IPS-NIHi11 (cell line): ENCODE measurements around the gene TBC1D21.
"Not testable (repeated sequence)": the region's sequence is repeated elsewhere in the genome, so short reads cannot be mapped to it uniquely, and the experiment has no call there.

ENCODE experiments used
- DNase-seq: peaks from one replicate; pipeline ENCODE4 v3.0.0; 2012; ENCODE audit warnings: mixed read lengths, low spot score

The TBC1D21 gene

GRCh38 chr15:73928241-73928579, 54.8 kb downstream of the TBC1D21 start:
- DNase-seq: no peak

GRCh38 chr15:73928971-73929627, 55.7 kb downstream of the TBC1D21 start:
- DNase-seq: no peak

DNA sequence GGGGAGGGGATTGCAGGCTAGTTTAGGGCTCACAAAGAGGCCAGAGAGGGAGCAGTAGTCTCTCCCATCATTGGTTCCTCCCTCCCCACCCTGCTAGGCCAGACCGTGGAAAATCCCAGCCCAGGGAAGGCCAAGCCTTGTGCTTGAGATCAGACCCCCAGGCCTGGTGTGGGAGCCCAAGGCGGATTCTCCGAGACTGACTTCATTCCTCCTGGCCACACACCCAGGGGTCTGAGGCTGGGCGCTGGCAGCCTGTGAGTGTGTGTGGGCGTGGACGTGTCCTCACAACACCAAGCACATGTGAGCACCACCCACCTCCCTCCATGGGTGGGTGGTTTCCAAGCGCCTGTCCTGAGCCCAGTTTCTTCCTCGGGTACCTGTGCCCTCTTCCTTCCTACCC, 57.0 kb downstream of the TBC1D21 start:
- DNase-seq: no peak

DNA sequence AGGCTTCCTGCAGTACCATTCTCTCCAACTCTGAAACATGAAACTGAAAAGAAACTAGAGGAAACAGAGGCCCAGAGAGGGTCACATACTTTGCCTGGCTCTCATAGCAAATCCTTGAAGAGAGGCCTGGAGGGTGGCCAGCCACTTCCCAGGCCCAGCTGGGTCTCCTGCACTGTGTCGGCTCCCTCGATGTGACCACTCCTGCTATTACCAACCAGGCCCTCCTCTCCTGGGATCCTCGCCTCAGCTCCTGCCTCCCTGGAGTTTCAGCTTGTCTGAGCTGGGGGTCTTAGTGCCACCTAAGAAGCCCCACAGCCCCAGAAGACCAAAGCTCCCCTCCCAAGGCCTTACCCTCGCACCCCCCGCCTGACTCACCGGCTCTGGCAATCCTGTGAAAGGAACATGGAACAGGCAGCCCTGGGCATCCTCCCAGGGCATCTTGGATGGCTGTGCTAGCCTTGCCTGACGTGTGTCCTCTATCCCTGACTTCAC, 57.5 kb downstream of the TBC1D21 start:
- DNase-seq: no peak

DNA sequence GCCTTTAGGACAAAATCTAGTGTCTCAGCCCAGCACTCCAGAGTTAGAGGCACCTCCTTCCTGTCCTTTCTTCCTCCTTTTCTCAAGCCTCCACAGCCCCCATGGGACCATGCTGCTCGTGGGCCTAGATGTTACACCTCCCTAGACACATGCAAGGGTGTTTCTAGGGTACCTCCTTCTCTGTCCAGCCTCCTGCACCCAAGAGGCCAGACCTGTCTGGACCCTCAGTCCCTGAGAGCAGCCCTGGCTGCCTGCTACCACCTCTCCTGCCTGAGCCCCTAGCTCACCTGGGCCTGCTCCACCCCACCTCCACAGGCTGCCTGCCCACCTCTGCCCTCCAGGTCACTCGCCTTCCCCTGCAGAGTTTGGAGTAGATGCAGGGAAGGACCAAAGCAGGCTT, 58.1 kb downstream of the TBC1D21 start:
- DNase-seq: no peak

GRCh38 chr15:73932381-73933191, 59.2 kb downstream of the TBC1D21 start:
- no peak for DNase-seq

DNA sequence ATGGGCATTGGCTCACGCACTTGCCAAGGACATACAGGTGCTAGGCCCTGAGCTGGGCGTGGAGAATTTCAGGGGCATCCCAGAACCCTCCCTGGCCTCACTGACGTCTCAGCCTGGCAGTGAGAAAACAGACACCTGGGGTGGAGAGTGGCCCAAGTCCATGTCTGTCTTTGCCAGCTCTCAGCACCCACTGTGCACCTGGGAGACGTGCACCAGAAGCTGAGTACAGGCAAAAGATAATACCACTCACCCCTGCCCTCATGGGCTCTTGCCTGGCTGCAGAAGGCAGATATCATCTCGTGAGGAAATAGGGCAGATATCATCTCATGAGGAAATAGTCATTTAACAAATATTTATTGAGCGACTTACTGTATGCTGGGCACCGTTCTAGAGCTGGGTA, 60.9 kb downstream of the TBC1D21 start:
- no peak for DNase-seq

DNA sequence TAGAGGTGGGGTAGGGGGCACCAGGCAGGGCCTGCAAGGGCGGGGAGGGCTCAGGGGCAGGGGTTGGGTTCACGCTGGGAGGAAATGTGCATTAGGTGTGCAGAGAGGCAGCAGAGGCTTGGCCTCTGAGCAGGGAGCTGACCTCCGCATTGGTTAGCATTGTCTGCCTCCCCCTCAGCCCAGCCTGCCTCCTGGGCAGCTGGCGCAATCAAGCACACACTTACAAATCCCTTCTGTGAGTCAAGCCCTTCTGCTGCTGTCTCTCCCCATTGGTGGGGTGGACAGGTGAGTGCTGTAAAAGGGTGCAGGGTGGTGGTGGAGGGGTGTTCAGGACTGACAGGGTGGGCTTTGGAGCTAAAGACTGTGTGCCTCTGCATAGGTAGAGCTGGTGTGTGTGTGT, 62.2 kb downstream of the TBC1D21 start:
- DNase-seq: peak; percentile 49

DNA sequence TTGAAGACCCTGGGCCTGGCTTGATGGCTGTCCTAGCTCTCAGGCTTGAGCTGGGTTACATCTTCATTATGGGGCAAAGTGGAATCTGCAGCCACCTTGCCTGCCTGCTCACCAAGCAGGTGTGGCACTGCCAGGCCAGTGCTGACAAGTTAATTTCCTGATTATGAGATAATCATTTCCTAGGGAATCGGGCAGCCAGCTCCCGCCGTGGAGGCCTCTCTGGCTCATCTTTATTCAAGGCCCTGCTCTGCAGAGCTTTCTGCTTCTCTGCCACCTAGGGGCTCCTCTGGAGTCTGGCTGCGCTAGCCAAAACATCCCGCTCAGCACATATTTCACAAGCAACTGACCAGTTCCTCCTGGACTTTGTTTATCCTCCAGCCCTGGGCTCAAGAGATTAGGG, 62.8 kb downstream of the TBC1D21 start:
- DNase-seq: peak; percentile 60

DNA sequence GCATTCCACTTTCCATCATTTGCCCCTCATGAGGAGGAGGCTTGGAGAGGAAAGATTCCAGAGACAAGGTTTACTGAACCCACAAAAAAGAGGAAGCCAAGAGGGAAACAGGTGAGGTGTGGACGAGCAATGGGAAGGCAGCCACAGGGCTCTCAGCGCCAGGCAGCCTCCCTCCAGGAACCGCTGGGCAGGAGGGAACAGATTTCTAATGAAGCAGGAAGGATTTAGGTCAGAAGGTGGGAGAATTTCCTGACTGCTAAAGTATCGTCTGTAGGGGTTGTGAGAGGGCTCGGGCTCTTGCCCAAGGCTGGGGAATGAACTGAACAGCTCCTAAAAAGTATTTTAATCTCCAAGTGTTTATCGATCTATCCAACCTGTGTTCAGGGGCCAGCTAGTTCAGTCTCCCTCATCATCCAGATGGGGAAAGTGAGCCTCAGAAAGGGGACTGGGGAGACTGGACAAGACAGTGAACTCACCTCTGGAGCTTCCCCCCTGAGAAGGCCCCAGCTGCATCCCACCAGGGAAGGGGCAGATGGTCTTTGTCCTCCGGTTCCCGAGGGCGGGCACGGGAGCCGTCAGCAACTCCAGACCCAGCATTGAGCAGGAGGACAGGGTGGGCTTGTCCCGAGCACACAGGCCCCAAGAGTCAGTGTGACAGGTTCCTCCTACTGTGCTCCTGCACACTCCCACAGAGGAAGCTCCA, 63.4 kb downstream of the TBC1D21 start:
- no peak for DNase-seq

GRCh38 chr15:73937296-73937695, 63.9 kb downstream of the TBC1D21 start:
- no peak for DNase-seq

GRCh38 chr15:73937726-73938125, 64.4 kb downstream of the TBC1D21 start:
- no peak for DNase-seq

DNA sequence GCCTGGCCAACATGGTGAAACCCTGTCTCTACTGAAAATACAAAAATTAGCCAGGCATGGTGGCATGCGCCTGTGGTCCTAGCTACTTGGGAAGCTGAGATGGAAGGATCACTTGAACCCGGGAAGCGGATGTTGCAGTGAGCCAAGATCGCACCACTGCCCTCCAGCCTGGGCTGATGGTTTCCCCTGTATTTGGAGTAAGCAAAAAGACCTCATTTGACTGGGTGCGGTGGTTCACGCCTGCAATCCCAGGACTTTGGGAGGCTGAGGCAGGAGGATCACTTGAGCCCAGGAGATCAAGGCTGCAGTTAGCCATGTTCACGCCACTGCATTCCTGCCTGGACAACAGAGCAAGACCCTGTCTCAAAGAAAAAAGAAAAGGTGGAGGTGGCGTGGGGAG, 65.2 kb downstream of the TBC1D21 start:
- DNase-seq: not testable (repeated sequence)
